B cell (primary cell): ENCODE measurements around the gene CD247. TPM values are rescaled to one million over a fixed set of nuclear protein-coding genes. Genes with fewer than 3 reads are reported as not detected.

Experiments used
- ATAC-seq: fragments of 200-7000 bp; cut with Tn5 transposase; one replicate; pipeline ENCODE4 v1.10.0; 2021; ENCODE audit warnings: low read depth, mild to moderate bottlenecking, moderate number of reproducible peaks, moderate library complexity
- CTCF ChIA-PET: fragments of 350-600 bp; sonication (Branson Sonifier 250); formaldehyde crosslinking; loops from one replicate; lab custom pipeline; 2021; ENCODE audit warnings: antibody characterized with exemption, inconsistent platforms; lab: Charles Lee
- POLR2A ChIA-PET: fragments of 350-600 bp; sonication (Branson Sonifier 250); formaldehyde crosslinking; loops from one replicate; lab custom pipeline; 2021; ENCODE audit warnings: antibody characterized with exemption; lab: Charles Lee
- DNase-seq: peaks from one replicate; pipeline ENCODE4 v3.0.0; 2013
- H2AFZ ChIP-seq: 2 replicates; pipeline ENCODE4 v1.6.1; 2012; ENCODE audit warnings: mild to moderate bottlenecking, low read depth, low read length; ENCODE audit not compliant: insufficient read depth, poor library complexity, severe bottlenecking
- H3K27ac ChIP-seq, 2 donors: 1 replicate in 1 of 2; 2 replicates in 1 of 2; pipeline ENCODE4 v1.5.1; 2012 to 2013; ENCODE audit warnings: low read length in 2 of 2, mild to moderate bottlenecking in 2 of 2, moderate library complexity in 1 of 2
- H3K27me3 ChIP-seq, 4 experiments: fragments of 200-600 bp in 1 of 4; sonication (generic) in 1 of 4; replicated peaks in 1 of 4; 1 replicate in 2 of 4; 2 replicates in 2 of 4; pipeline versions ENCODE4 v1.6.1 to v1.7.0; 2013 to 2016; ENCODE audit warnings: low read length in 3 of 4, mild to moderate bottlenecking in 2 of 4, mixed read lengths in 1 of 4, moderate library complexity in 1 of 4; ENCODE audit not compliant: insufficient read depth in 4 of 4, control insufficient read depth in 3 of 4; ENCODE audit errors: control extremely low read depth in 1 of 4
- H3K36me3 ChIP-seq, 2 experiments: replicated peaks in 1 of 2; 1 replicate in 1 of 2; 2 replicates in 1 of 2; pipeline versions ENCODE4 v1.6.1 to v1.7.1; 2013; ENCODE audit warnings: low read length in 1 of 2; ENCODE audit not compliant: insufficient read depth in 2 of 2, control insufficient read depth in 1 of 2; ENCODE audit errors: control extremely low read depth in 1 of 2, extremely low read depth in 1 of 2
- H3K4me1 ChIP-seq, 2 donors: fragments of 200-600 bp in 1 of 2; sonication (generic) in 1 of 2; 1 replicate in 1 of 2; 2 replicates in 1 of 2; pipeline versions ENCODE4 v1.5.1 to v1.6.1; 2013 to 2017; ENCODE audit warnings: low read length in 2 of 2; ENCODE audit not compliant: control insufficient read depth in 2 of 2, insufficient read depth in 2 of 2
- H3K4me2 ChIP-seq: replicated peaks from 2 replicates; pipeline ENCODE3; 2012; ENCODE audit warnings: mild to moderate bottlenecking, low read depth, low read length; ENCODE audit not compliant: poor library complexity, severe bottlenecking
- H3K4me3 ChIP-seq, 5 experiments: fragments of 200-600 bp in 1 of 5; sonication (generic) in 1 of 5; 1 replicate in 3 of 5; 2 replicates in 2 of 5; pipeline versions ENCODE4 v1.5.1 to v1.7.0; 2011 to 2016; ENCODE audit warnings: low read length in 4 of 5, mild to moderate bottlenecking in 4 of 5, low read depth in 2 of 5, control low read depth in 1 of 5, moderate library complexity in 1 of 5; ENCODE audit not compliant: insufficient read depth in 1 of 5; ENCODE audit errors: control extremely low read depth in 1 of 5, extremely low read depth in 1 of 5
- H3K79me2 ChIP-seq: fragments of 200-600 bp; sonication (generic); one replicate; pipeline ENCODE4 v1.6.0; 2016; ENCODE audit warnings: low read length; ENCODE audit not compliant: control insufficient read depth, insufficient read depth
- H3K9ac ChIP-seq: fragments of 200-600 bp; sonication (generic); 2 replicates; pipeline ENCODE4 v1.6.1; 2017; ENCODE audit warnings: mild to moderate bottlenecking, low read length, moderate library complexity
- H3K9me3 ChIP-seq, 3 donors: one replicate each; pipeline versions ENCODE4 v1.6.1 to v1.7.1; 2013; ENCODE audit warnings: low read length in 2 of 3; ENCODE audit not compliant: control insufficient read depth in 2 of 3, insufficient read depth in 1 of 3; ENCODE audit errors: control extremely low read depth in 1 of 3
- H4K20me1 ChIP-seq: 2 replicates; pipeline ENCODE4 v1.6.0; 2012; ENCODE audit warnings: mild to moderate bottlenecking, low read length; ENCODE audit not compliant: insufficient read depth, control insufficient read depth, poor library complexity, severe bottlenecking
- H3K27ac Mint-ChIP-seq: one replicate; pipeline ENCODE4 v1.8.0; 2021; ENCODE audit warnings: mixed read lengths
- H3K27me3 Mint-ChIP-seq: one replicate; pipeline ENCODE4 v1.8.0; 2021; ENCODE audit warnings: mixed read lengths
- H3K4me1 Mint-ChIP-seq: one replicate; pipeline ENCODE4 v1.8.0; 2021; ENCODE audit warnings: mixed read lengths
- H3K4me3 Mint-ChIP-seq: one replicate; pipeline ENCODE4 v1.8.0; 2021; ENCODE audit warnings: mixed read lengths
- H3K9me3 Mint-ChIP-seq: one replicate; pipeline ENCODE4 v1.8.0; 2022; ENCODE audit warnings: mixed read lengths; ENCODE audit not compliant: insufficient read depth
- CTCF ChIP-seq: fragments of 200-600 bp; IDR thresholded peaks from one replicate; pipeline ENCODE4 v1.8.0; 2022; ENCODE audit warnings: antibody characterized with exemption, mild to moderate bottlenecking
- WGBS: methylation state at CpG from one replicate; pipeline ENCODE4 v1.1.5; 2013; ENCODE audit warnings: missing lambda C conversion rate; ENCODE audit not compliant: insufficient coverage; 5-methylcytosine and 5-hydroxymethylcytosine counted together
- intact Hi-C: fragments of 100-400 bp; cut with micrococcal nuclease; formaldehyde crosslinking; loops from one replicate; pipeline ENCODE4 v1.10.0; 2022
- polyA plus RNA-seq: library from polyadenylated mRNA; depleted of rRNA; stranded (reverse); fragments of >200 nt; gene quantifications from 2 replicates; pipeline ENCODE4 v1.2.3, GENCODE V29; 2012
- total RNA-seq, 2 donors: library from RNA; stranded (reverse); fragments of 120-200 nt in 1 of 2; gene quantifications; 1 replicate in 1 of 2; 2 replicates in 1 of 2; pipeline versions ENCODE4 v1.2.3 to v1.2.4, GENCODE V29; 2013 to 2022

The CD247 gene
- total and polyA plus RNA-seq, 2 donors (not counting 1 experiment from before 2014, with no cell fraction given), result 2.5 to 10.8 TPM

- H3K4me3 Mint-ChIP-seq, result peak overlapping the region; percentile 84
- 51% methylated on average over 11 of the region's 14 CpGs for WGBS
- peak; percentile 50 for DNase-seq
Observed at GRCh38 chr1:167431261-167431908, 86.9 kb downstream of the CD247 start.

More at GRCh38 chr1:167431261-167431908, 86.9 kb downstream of the CD247 start:
- H3K27ac Mint-ChIP-seq, result peak overlapping the region; percentile 97
- TF ChIP-seq CTCF, result no peak
- intact Hi-C loops, result loop anchor here (2.0 to 10.0 kb wide), 3 partner anchors 23 to 209 kb away; partner anchors contain the start of gene POU2F1
- H3K9me3 ChIP-seq, result peaks cover 0 to 8% (median 0%) of the 10 kb centered on the region in 3 donors
- no peak overlapping the region for H3K9ac ChIP-seq
- no peaks in the 10 kb centered on the region for H3K27me3 Mint-ChIP-seq
- no peaks in the 10 kb centered on the region for H3K36me3 ChIP-seq
- H3K9me3 Mint-ChIP-seq, result no peaks in the 10 kb centered on the region
- peaks cover 0 to 3% (median 1%) of the 10 kb centered on the region in 4 experiments for H3K27me3 ChIP-seq
- ATAC-seq, result peak; percentile 37
- H3K79me2 ChIP-seq, result no peaks in the 10 kb centered on the region
- H2AFZ ChIP-seq, result peak overlapping the region; percentile 52
- H3K27ac ChIP-seq, result peak overlapping the region; percentile 71
- peaks cover 37 to 54% of the 10 kb centered on the region in 2 donors for H3K4me1 ChIP-seq
- CTCF ChIA-PET, result interaction anchor here (0.6 to 6.1 kb wide), 8 partner anchors 10 to 163 kb away, joined by 3 to 51 read pairs (median 6); no protein-coding TSS in a partner anchor
- no peak overlapping the region for H3K4me3 ChIP-seq
- H3K4me2 ChIP-seq, result peak overlapping the region; percentile 57
- H4K20me1 ChIP-seq, result no peaks in the 10 kb centered on the region
- POLR2A ChIA-PET, result no interaction called here
- peaks cover 58% of the 10 kb centered on the region for H3K4me1 Mint-ChIP-seq
